SU-DHL-6 (cell line): ENCODE data around the gene ARFGEF3.

Experiments
- H2AFZ ChIP-seq: fragments of 200-600 bp; sonication (generic); 2 replicates; pipeline ENCODE4 v1.6.1; 2014; ENCODE audit warnings: low read depth, mild to moderate bottlenecking, moderate library complexity, mixed read lengths, antibody characterized with exemption, low read length; ENCODE audit not compliant: severe bottlenecking
- H3F3A ChIP-seq: fragments of 200-600 bp; shearing (Covaris generic); 2 replicates; pipeline ENCODE4 v1.6.0; 2016; ENCODE audit warnings: antibody characterized with exemption, mild to moderate bottlenecking; ENCODE audit not compliant: insufficient read depth
- H3K27ac ChIP-seq: fragments of 200-600 bp; sonication (generic); 2 replicates; pipeline ENCODE4 v1.5.1; 2016; ENCODE audit warnings: low read depth, mild to moderate bottlenecking, low read length, moderate library complexity, mixed read lengths
- H3K27me3 ChIP-seq: fragments of 200-600 bp; sonication (generic), shearing (Covaris generic); 2 replicates; pipeline ENCODE4 v1.6.0; 2014; ENCODE audit warnings: mild to moderate bottlenecking, low read length
- H3K36me3 ChIP-seq: fragments of 200-600 bp; sonication (generic); 2 replicates; pipeline ENCODE4 v1.6.1; 2014; ENCODE audit warnings: mild to moderate bottlenecking, low read length, mixed read lengths
- H3K4me2 ChIP-seq: fragments of 300-600, 200-600 bp; shearing (Covaris generic), sonication (generic); 2 replicates; pipeline ENCODE4 v1.6.0; 2014; ENCODE audit warnings: low read length, low read depth, mild to moderate bottlenecking; ENCODE audit not compliant: poor library complexity, severe bottlenecking
- H3K4me3 ChIP-seq: fragments of 200-600 bp; sonication (generic); 2 replicates; pipeline ENCODE4 v1.5.1; 2014; ENCODE audit warnings: antibody characterized with exemption, low read length, mild to moderate bottlenecking, mixed read lengths; ENCODE audit not compliant: insufficient read depth, poor library complexity, severe bottlenecking
- H3K79me2 ChIP-seq: fragments of 200-600 bp; sonication (generic); 2 replicates; pipeline ENCODE4 v1.6.1; 2014; ENCODE audit warnings: mild to moderate bottlenecking, low read length, moderate library complexity; ENCODE audit not compliant: insufficient read depth
- H3K9ac ChIP-seq: fragments of 200-600 bp; sonication (generic); 2 replicates; pipeline ENCODE4 v1.7.0; 2014; ENCODE audit warnings: mild to moderate bottlenecking, low read length
- H3K9me2 ChIP-seq: fragments of 200-600 bp; sonication (generic); replicated peaks from 2 replicates; pipeline ENCODE4 v1.6.1; 2014; ENCODE audit warnings: low read length; ENCODE audit not compliant: insufficient read depth
- H3K9me3 ChIP-seq: fragments of 200-600 bp; sonication (generic); 2 replicates; pipeline ENCODE4 v1.6.1; 2014; ENCODE audit warnings: low read length, mixed read lengths; ENCODE audit not compliant: insufficient read depth
- H4K20me1 ChIP-seq: fragments of 200-600 bp; sonication (generic); 2 replicates; pipeline ENCODE4 v1.6.1; 2014; ENCODE audit warnings: low read depth, mild to moderate bottlenecking, antibody characterized with exemption, low read length, moderate library complexity, mixed read lengths
- EZH2phosphoT487 ChIP-seq: fragments of 200-600 bp; sonication (generic), shearing (Covaris generic); conservative IDR thresholded peaks from 2 replicates; pipeline ENCODE4 v1.6.1; 2018; ENCODE audit warnings: mild to moderate bottlenecking, antibody characterized with exemption, low read length, moderate library complexity, mixed read lengths
- TF ChIP-seq, protein P1 (sequence below): fragments of 200-600 bp; sonication (generic); IDR thresholded peaks from one replicate; pipeline ENCODE4 v1.5.1; 2017; ENCODE audit warnings: antibody characterized with exemption, mild to moderate bottlenecking, low read length, moderate library complexity; ENCODE audit not compliant: insufficient read depth, poor library complexity, severe bottlenecking

The ARFGEF3 gene

DNA sequence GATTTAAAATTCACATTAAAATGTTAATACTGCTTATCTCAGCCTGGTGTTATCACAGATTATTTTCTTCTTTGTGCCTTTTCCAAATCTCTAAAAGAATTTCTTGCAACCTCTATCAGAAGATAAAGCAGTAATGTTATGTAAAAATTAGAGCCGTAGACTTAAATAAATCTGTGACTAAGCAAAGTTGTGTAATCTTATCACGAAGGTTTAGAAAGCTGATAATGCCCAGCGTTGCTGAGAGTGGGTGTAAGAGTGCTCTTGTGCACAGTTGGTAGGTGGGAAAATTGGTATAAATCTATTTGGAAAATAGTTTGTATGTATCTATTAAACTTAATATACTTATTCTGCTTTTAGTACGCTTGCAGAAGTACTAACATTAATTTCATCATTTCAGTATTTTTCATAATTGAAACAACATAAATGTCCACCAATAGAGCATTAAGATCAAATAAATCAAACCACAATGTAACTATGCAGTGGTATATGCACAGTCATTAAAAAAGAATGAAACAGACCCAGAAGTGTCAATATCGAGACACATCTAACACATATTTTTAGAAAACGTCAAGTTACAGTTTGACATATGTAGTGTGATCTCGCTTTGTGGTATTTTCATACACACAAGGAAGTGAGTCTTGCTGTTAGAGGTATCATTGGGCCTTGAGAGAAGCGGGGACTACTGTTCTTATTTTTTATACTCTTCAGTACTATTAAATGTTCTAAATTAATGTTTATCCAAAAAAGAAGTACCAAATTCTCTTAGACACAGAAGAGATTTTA, 111.0 kb downstream of the ARFGEF3 start:
- H3F3A ChIP-seq = no peaks in the 10 kb centered on the region
- no peaks in the 10 kb centered on the region for H4K20me1 ChIP-seq
- no peaks in the 10 kb centered on the region for H3K9me2 ChIP-seq
- no peak overlapping the region for H3K4me2 ChIP-seq
- no peaks in the 10 kb centered on the region for H3K79me2 ChIP-seq
- H3K9ac ChIP-seq = no peak overlapping the region
- no peak for TF ChIP-seq EZH2phosphoT487
- TF ChIP-seq, protein P1, sequence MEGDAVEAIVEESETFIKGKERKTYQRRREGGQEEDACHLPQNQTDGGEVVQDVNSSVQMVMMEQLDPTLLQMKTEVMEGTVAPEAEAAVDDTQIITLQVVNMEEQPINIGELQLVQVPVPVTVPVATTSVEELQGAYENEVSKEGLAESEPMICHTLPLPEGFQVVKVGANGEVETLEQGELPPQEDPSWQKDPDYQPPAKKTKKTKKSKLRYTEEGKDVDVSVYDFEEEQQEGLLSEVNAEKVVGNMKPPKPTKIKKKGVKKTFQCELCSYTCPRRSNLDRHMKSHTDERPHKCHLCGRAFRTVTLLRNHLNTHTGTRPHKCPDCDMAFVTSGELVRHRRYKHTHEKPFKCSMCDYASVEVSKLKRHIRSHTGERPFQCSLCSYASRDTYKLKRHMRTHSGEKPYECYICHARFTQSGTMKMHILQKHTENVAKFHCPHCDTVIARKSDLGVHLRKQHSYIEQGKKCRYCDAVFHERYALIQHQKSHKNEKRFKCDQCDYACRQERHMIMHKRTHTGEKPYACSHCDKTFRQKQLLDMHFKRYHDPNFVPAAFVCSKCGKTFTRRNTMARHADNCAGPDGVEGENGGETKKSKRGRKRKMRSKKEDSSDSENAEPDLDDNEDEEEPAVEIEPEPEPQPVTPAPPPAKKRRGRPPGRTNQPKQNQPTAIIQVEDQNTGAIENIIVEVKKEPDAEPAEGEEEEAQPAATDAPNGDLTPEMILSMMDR = no peak
- no peak overlapping the region for H3K27ac ChIP-seq
- no peaks in the 10 kb centered on the region for H3K9me3 ChIP-seq
- H3K4me3 ChIP-seq = no peak overlapping the region
- H3K27me3 ChIP-seq = no peaks in the 10 kb centered on the region
- no peak overlapping the region for H2AFZ ChIP-seq
- H3K36me3 ChIP-seq = no peaks in the 10 kb centered on the region

GRCh38 chr6:138275976-138276375, 114.2 kb downstream of the ARFGEF3 start:
- no peaks in the 10 kb centered on the region for H3K9me2 ChIP-seq

DNA sequence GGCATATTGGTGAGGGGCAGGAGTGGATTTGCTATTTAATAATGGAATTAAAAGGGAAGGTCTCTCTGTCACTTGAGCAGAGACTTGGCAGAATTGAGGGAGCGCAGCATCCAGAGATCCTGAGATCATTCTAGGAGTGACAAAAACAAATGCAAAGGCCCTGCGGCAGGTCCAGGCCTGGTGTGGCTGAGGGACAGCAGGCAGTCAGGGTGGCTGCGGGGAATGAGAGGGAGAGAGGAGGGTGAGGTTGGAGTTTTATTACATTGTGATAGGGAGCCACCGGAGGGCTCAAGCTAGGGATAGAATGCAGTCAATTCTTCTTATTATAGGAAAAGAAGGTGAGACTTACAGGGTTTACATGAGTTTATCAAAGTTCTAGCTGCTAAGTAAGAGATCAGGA, 116.1 kb downstream of the ARFGEF3 start:
- no peaks in the 10 kb centered on the region for H3K36me3 ChIP-seq
- no peaks in the 10 kb centered on the region for H3K9me3 ChIP-seq
- no peaks in the 10 kb centered on the region for H3K27me3 ChIP-seq
- no peak overlapping the region for H3K4me2 ChIP-seq
- H3K79me2 ChIP-seq = no peaks in the 10 kb centered on the region
- TF ChIP-seq, protein P1 = no peak
- no peak for TF ChIP-seq EZH2phosphoT487
- no peak overlapping the region for H3K4me3 ChIP-seq
- no peaks in the 10 kb centered on the region for H3F3A ChIP-seq
- H3K27ac ChIP-seq = no peak overlapping the region
- no peak overlapping the region for H2AFZ ChIP-seq
- H3K9ac ChIP-seq = no peak overlapping the region
- H3K9me2 ChIP-seq = no peaks in the 10 kb centered on the region
- H4K20me1 ChIP-seq = no peaks in the 10 kb centered on the region

More at GRCh38 chr6:138275976-138276375, 114.2 kb downstream of the ARFGEF3 start:
- Histone ChIP-seq H3K4me3 (no peak overlapping the region), H3K36me3 (no peaks in the 10 kb centered on the region), H3K9me3 (no peaks in the 10 kb centered on the region), H3K27me3 (no peaks in the 10 kb centered on the region), H3K27ac (no peak overlapping the region), H3F3A (no peaks in the 10 kb centered on the region), H2AFZ (no peak overlapping the region), H4K20me1 (no peaks in the 10 kb centered on the region), H3K9ac (no peak overlapping the region), H3K4me2 (no peak overlapping the region), H3K79me2 (no peaks in the 10 kb centered on the region)
- TF ChIP-seq, protein P1 = no peak
- no peak for TF ChIP-seq EZH2phosphoT487
